Aortic smooth muscle cell (primary cell): ENCODE results near the gene FBN1. TPM values are rescaled to one million over a fixed set of nuclear protein-coding genes. Genes with fewer than 3 reads are reported as not detected.

Experiments
- total RNA-seq: library from RNA; depleted of rRNA; stranded (reverse); fragments of >200 nt; gene quantifications from 2 replicates; pipeline ENCODE4 v1.2.3, GENCODE V29; 2014

FBN1 gene
- total RNA-seq = 1,256 and 1,495 TPM in 2 replicates

GRCh38 chr15:48645558-48646330, at the start of gene FBN1:
FBN1 (minus strand) TSS chr15:48645709; CDS start chr15:48644769, 940 bp downstream.

Other genes starting within 250 kb of the FBN1 start
- 6.3 and 10.0 TPM in 2 replicates for gene CEP152, start 165.4 kb upstream of the FBN1 start, total RNA-seq
- gene EID1, start 232.4 kb upstream of the FBN1 start, total RNA-seq = 274 and 287 TPM in 2 replicates